NCI-H345 (cell line): Measurements from ENCODE around the gene STXBP6.

Source experiments
- DNase-seq: peaks from one replicate; lab custom pipeline; 2025; lab: John Stamatoyannopoulos, UW

The STXBP6 gene

GRCh38 chr14:25049568-25050268 is at the start of gene STXBP6:
TSS of gene STXBP6 (minus strand) at chr14:25050147. CDS start at chr14:24974818, 75,329 bp downstream.
- DNase-seq: peak; percentile 74

- DNase-seq: no peak
Observed at GRCh38 chr14:25097120-25097519, 47.2 kb upstream of the STXBP6 start.

- no peak for DNase-seq
Observed at GRCh38 chr14:25095736-25096437, 45.9 kb upstream of the STXBP6 start.

GRCh38 chr14:25094171-25094907 is 44.4 kb upstream of the STXBP6 start:
- no peak for DNase-seq

GRCh38 chr14:25092258-25092740 is 42.4 kb upstream of the STXBP6 start:
- no peak for DNase-seq

- DNase-seq: no peak
Observed at GRCh38 chr14:25090716-25091454, 40.9 kb upstream of the STXBP6 start.

GRCh38 chr14:25090256-25090655 is 40.3 kb upstream of the STXBP6 start:
- no peak for DNase-seq

- DNase-seq: no peak
Observed at GRCh38 chr14:25089496-25089895, 39.5 kb upstream of the STXBP6 start.

GRCh38 chr14:25086821-25087396 is 37.0 kb upstream of the STXBP6 start:
- DNase-seq: no peak

GRCh38 chr14:25086081-25086480 is 36.1 kb upstream of the STXBP6 start:
- DNase-seq: no peak

GRCh38 chr14:25080682-25081081 is 30.7 kb upstream of the STXBP6 start:
- no peak for DNase-seq

- DNase-seq: no peak
Observed at GRCh38 chr14:25079311-25079710, 29.4 kb upstream of the STXBP6 start.

GRCh38 chr14:25074099-25074685 is 24.2 kb upstream of the STXBP6 start:
- DNase-seq: no peak

- no peak for DNase-seq
Observed at GRCh38 chr14:25069879-25070278, 19.9 kb upstream of the STXBP6 start.

GRCh38 chr14:25067600-25067999 is 17.7 kb upstream of the STXBP6 start:
- no peak for DNase-seq

GRCh38 chr14:25062022-25062321 is 12.0 kb upstream of the STXBP6 start:
- no peak for DNase-seq

- DNase-seq: no peak
Observed at GRCh38 chr14:25056688-25057078, 6.7 kb upstream of the STXBP6 start.

- no peak for DNase-seq
Observed at GRCh38 chr14:25055992-25056687, 6.2 kb upstream of the STXBP6 start.

- DNase-seq: no peak
Observed at GRCh38 chr14:25055005-25055404, 5.1 kb upstream of the STXBP6 start.

GRCh38 chr14:25053585-25053984 is 3.6 kb upstream of the STXBP6 start:
- DNase-seq: no peak

- no peak for DNase-seq
Observed at GRCh38 chr14:25052921-25053320, 3.0 kb upstream of the STXBP6 start.
